Neural progenitor cell (in vitro differentiated cells): ENCODE results near the gene FEV. TPM values are rescaled to one million over a fixed set of nuclear protein-coding genes. Genes with fewer than 3 reads are reported as not detected.

ENCODE experiments used
- DNase-seq: peaks from one replicate; pipeline ENCODE4 v3.0.0-alpha.2; 2016; ENCODE audit warnings: low spot score
- H2AFZ ChIP-seq: fragments of 200-600 bp; sonication (generic); replicated peaks from 2 replicates; pipeline ENCODE4 v1.6.1; 2016; ENCODE audit warnings: antibody characterized with exemption
- H3F3A ChIP-seq: fragments of 200-600 bp; sonication (generic); 2 replicates; pipeline ENCODE4 v1.6.1; 2016; ENCODE audit warnings: antibody characterized with exemption, low read depth
- H3K27ac ChIP-seq: fragments of 200-600 bp; sonication (generic); 2 replicates; pipeline ENCODE4 v1.5.1; 2016; ENCODE audit warnings: mild to moderate bottlenecking
- H3K27me3 ChIP-seq: fragments of 200-600 bp; sonication (generic); 2 replicates; pipeline ENCODE4 v1.6.1; 2016; ENCODE audit warnings: mild to moderate bottlenecking, moderate library complexity
- H3K36me3 ChIP-seq: fragments of 200-600 bp; sonication (generic); 2 replicates; pipeline ENCODE4 v1.5.1; 2016
- H3K4me1 ChIP-seq: fragments of 200-600 bp; sonication (generic); 2 replicates; pipeline ENCODE4 v1.6.1; 2016; ENCODE audit warnings: mixed run types
- H3K4me2 ChIP-seq: fragments of 200-600 bp; sonication (generic); 2 replicates; pipeline ENCODE4 v1.6.1; 2016
- H3K4me3 ChIP-seq: fragments of 200-600 bp; sonication (generic); 2 replicates; pipeline ENCODE4 v1.5.1; 2016
- H3K79me2 ChIP-seq: fragments of 200-600 bp; sonication (generic); 2 replicates; pipeline ENCODE4 v1.6.1; 2016; ENCODE audit warnings: low read depth
- H3K9ac ChIP-seq: fragments of 200-600 bp; sonication (generic); 2 replicates; pipeline ENCODE4 v1.6.1; 2016
- H3K9me3 ChIP-seq: fragments of 200-600 bp; sonication (generic); 2 replicates; pipeline ENCODE4 v1.5.1; 2016; ENCODE audit warnings: low read depth
- H4K20me1 ChIP-seq: fragments of 200-600 bp; sonication (generic); 2 replicates; pipeline ENCODE4 v1.6.1; 2016; ENCODE audit warnings: low read depth
- H3K27ac Mint-ChIP-seq: 3 replicates; pipeline ENCODE4 v1.8.0; 2021; ENCODE audit warnings: mixed read lengths
- H3K27me3 Mint-ChIP-seq: 2 replicates; pipeline ENCODE4 v1.8.0; 2022; ENCODE audit warnings: low read depth, mild to moderate bottlenecking, inconsistent platforms, moderate library complexity, mixed read lengths; ENCODE audit not compliant: insufficient read depth
- H3K36me3 Mint-ChIP-seq: 3 replicates; pipeline ENCODE4 v1.8.0; 2021; ENCODE audit warnings: mixed read lengths
- H3K4me1 Mint-ChIP-seq: 3 replicates; pipeline ENCODE4 v1.8.0; 2021; ENCODE audit warnings: mixed read lengths
- H3K4me3 Mint-ChIP-seq: 3 replicates; pipeline ENCODE4 v1.8.0; 2021; ENCODE audit warnings: mild to moderate bottlenecking, moderate library complexity, mixed read lengths
- H3K9me3 Mint-ChIP-seq: 3 replicates; pipeline ENCODE4 v1.8.0; 2020; ENCODE audit warnings: mixed read lengths
- CTCF ChIP-seq: fragments of 200-600 bp; sonication (generic); IDR thresholded peaks from 2 replicates; pipeline ENCODE4 v1.5.1; 2017; ENCODE audit warnings: antibody characterized with exemption, mild to moderate bottlenecking
- EZH2 ChIP-seq: fragments of 200-600 bp; sonication (generic); IDR thresholded peaks from 2 replicates; pipeline ENCODE4 v1.6.1; 2017; ENCODE audit warnings: antibody characterized with exemption, mild to moderate bottlenecking, moderate library complexity
- EZH2phosphoT487 ChIP-seq: fragments of 200-600 bp; sonication (generic); IDR thresholded peaks from 2 replicates; pipeline ENCODE4 v1.6.1; 2017; ENCODE audit warnings: antibody characterized with exemption
- total RNA-seq: library from RNA; depleted of rRNA; stranded (reverse); fragments of >200 nt; gene quantifications from 2 replicates; pipeline ENCODE4 v1.2.3, GENCODE V29; 2015; ENCODE audit warnings: low replicate concordance

FEV gene
- total RNA-seq, 1 donor from 2014 or later, result not detected

- H3K9ac ChIP-seq, result no peak overlapping the region
- peaks cover 42% of the 10 kb centered on the region for H3K4me1 Mint-ChIP-seq
- peak overlapping the region; percentile 64 for H3K4me2 ChIP-seq
- peaks cover 15% of the 10 kb centered on the region for H3F3A ChIP-seq
- peaks cover 2% of the 10 kb centered on the region for H3K36me3 Mint-ChIP-seq
- no peak overlapping the region for H3K27ac ChIP-seq
- H3K4me3 ChIP-seq, result peak overlapping the region; percentile 27
- H3K9me3 Mint-ChIP-seq, result no peaks in the 10 kb centered on the region
- peaks cover 55% of the 10 kb centered on the region for H3K27me3 Mint-ChIP-seq
- H3K27me3 ChIP-seq, result peaks cover 67% of the 10 kb centered on the region
- H3K36me3 ChIP-seq, result no peaks in the 10 kb centered on the region
- H3K4me3 Mint-ChIP-seq, result peak overlapping the region; percentile 86
- H4K20me1 ChIP-seq, result peaks cover 26% of the 10 kb centered on the region
- H3K9me3 ChIP-seq, result no peaks in the 10 kb centered on the region
- no peak overlapping the region for H3K27ac Mint-ChIP-seq
- H3K4me1 ChIP-seq, result peaks cover 27% of the 10 kb centered on the region
- H3K79me2 ChIP-seq, result no peaks in the 10 kb centered on the region
- DNase-seq, result peak; percentile 75
- TF ChIP-seq CTCF (no peak), EZH2phosphoT487 (peak; percentile 31)
- no peak overlapping the region for H2AFZ ChIP-seq
Measured at GRCh38 chr2:218961651-218962570, 23.1 kb downstream of the FEV start.

- Histone ChIP-seq H3F3A (peaks cover 15% of the 10 kb centered on the region), H3K9ac (no peak overlapping the region), H3K27ac (no peak overlapping the region), H3K4me2 (peak overlapping the region; percentile 64), H3K4me1 (peaks cover 27% of the 10 kb centered on the region), H4K20me1 (peaks cover 26% of the 10 kb centered on the region), H3K4me3 (peak overlapping the region; percentile 27), H3K9me3 (no peaks in the 10 kb centered on the region), H3K27me3 (peaks cover 68% of the 10 kb centered on the region), H3K36me3 (no peaks in the 10 kb centered on the region), H2AFZ (no peak overlapping the region), H3K79me2 (no peaks in the 10 kb centered on the region)
- TF ChIP-seq EZH2, result no peak
- TF ChIP-seq EZH2phosphoT487, result no peak
- no peak for TF ChIP-seq CTCF
- H3K36me3 Mint-ChIP-seq, result peaks cover 2% of the 10 kb centered on the region
- peaks cover 51% of the 10 kb centered on the region for H3K27me3 Mint-ChIP-seq
- H3K4me3 Mint-ChIP-seq, result peak overlapping the region; percentile 75
- H3K9me3 Mint-ChIP-seq, result no peaks in the 10 kb centered on the region
- no peak for DNase-seq
- peaks cover 44% of the 10 kb centered on the region for H3K4me1 Mint-ChIP-seq
- no peak overlapping the region for H3K27ac Mint-ChIP-seq
Measured at GRCh38 chr2:218961229-218961628, 23.8 kb downstream of the FEV start.

- H3K4me3 ChIP-seq, result peak overlapping the region; percentile 64
- no peak overlapping the region for H3K9ac ChIP-seq
- H3K9me3 Mint-ChIP-seq, result no peaks in the 10 kb centered on the region
- TF ChIP-seq EZH2 (peak; percentile 96), EZH2phosphoT487 (peak; percentile 96), CTCF (no peak)
- no peaks in the 10 kb centered on the region for H3K36me3 ChIP-seq
- H3K9me3 ChIP-seq, result no peaks in the 10 kb centered on the region
- no peak overlapping the region for H3K27ac ChIP-seq
- peaks cover 27% of the 10 kb centered on the region for H3K4me1 ChIP-seq
- no peak overlapping the region for H2AFZ ChIP-seq
- peak overlapping the region; percentile 92 for H3K4me2 ChIP-seq
- peaks cover 75% of the 10 kb centered on the region for H3K27me3 ChIP-seq
- H3K27ac Mint-ChIP-seq, result no peak overlapping the region
- H3F3A ChIP-seq, result peaks cover 15% of the 10 kb centered on the region
- H4K20me1 ChIP-seq, result peaks cover 26% of the 10 kb centered on the region
- peak; percentile 56 for DNase-seq
- H3K36me3 Mint-ChIP-seq, result peaks cover 2% of the 10 kb centered on the region
- H3K79me2 ChIP-seq, result no peaks in the 10 kb centered on the region
- H3K4me3 Mint-ChIP-seq, result peak overlapping the region; percentile 81
- H3K27me3 Mint-ChIP-seq, result peaks cover 53% of the 10 kb centered on the region
- H3K4me1 Mint-ChIP-seq, result peaks cover 47% of the 10 kb centered on the region
Measured at GRCh38 chr2:218960309-218961165, 24.4 kb downstream of the FEV start.
